GM13977 (cell line): ENCODE measurements around the gene EVC.
"Not testable (repeated sequence)": the region's sequence is repeated elsewhere in the genome, so short reads cannot be mapped to it uniquely, and the experiment has no call there.

Experiments
- DNase-seq: peaks from one replicate; pipeline ENCODE4 v3.0.0; 2012; ENCODE audit warnings: low spot score
- in situ Hi-C: fragments of 300-500 bp; cut with MboI; formaldehyde crosslinking; loops from one replicate; pipeline ENCODE4 v1.12.0; 2022; ENCODE audit warnings: low sequenced_read_pairs, low pct_unique_long_range_greater_than_20kb, mixed read lengths, inconsistent platforms; ENCODE audit not compliant: unreplicated experiment
- TF ChIP-seq, protein P1 (sequence below): IDR thresholded peaks from 2 replicates; pipeline ENCODE4 v1.5.1; 2012; ENCODE audit warnings: mild to moderate bottlenecking, control low read depth; ENCODE audit not compliant: insufficient read depth; ENCODE audit errors: extremely low read depth, missing control alignments

EVC gene

DNA sequence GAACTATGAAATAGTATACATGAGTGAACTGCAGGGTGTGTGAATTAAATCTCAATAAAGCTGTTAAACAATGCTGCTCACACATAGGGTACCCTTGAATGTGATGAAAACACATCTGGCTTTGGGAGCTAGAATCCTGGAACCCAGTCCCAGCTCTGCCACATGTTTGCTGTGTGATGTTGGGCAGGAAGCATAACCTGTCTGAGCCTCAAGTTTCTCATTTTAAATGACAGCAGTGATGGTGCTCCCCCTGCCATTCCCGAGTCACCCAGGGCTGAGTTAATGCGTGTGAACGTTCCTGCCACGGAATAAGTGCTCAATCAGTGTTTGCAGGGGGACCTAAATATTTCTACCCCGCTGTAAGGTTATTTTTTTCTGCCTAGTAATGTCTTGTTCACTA, 10.9 kb downstream of the EVC start:
- TF ChIP-seq, protein P1, sequence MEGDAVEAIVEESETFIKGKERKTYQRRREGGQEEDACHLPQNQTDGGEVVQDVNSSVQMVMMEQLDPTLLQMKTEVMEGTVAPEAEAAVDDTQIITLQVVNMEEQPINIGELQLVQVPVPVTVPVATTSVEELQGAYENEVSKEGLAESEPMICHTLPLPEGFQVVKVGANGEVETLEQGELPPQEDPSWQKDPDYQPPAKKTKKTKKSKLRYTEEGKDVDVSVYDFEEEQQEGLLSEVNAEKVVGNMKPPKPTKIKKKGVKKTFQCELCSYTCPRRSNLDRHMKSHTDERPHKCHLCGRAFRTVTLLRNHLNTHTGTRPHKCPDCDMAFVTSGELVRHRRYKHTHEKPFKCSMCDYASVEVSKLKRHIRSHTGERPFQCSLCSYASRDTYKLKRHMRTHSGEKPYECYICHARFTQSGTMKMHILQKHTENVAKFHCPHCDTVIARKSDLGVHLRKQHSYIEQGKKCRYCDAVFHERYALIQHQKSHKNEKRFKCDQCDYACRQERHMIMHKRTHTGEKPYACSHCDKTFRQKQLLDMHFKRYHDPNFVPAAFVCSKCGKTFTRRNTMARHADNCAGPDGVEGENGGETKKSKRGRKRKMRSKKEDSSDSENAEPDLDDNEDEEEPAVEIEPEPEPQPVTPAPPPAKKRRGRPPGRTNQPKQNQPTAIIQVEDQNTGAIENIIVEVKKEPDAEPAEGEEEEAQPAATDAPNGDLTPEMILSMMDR, result no peak
- in situ Hi-C loops, result no loop called here
- no peak for DNase-seq

GRCh38 chr4:5722328-5722727, 11.3 kb downstream of the EVC start:
- TF ChIP-seq, protein P1, result no peak
- DNase-seq, result no peak
- in situ Hi-C loops, result no loop called here

DNA sequence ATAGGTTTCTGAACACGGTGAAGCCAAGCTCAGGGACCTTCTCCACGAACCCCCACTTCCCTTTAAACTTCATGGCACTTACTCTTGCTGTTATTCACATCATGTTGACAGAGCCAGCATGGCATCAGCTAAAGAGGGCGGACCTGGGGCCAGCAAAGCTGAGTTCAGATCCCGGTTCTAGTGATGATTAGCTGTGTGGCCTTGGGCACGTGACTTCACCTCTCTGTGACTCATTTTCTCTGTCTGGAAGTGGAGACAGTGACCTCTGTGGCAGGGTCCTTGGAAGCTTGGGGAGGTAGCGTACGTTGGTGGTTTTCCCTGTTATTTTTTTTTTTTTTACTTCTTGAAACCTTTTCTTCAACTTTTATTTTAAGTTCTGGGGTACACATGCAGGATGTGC, 13.4 kb downstream of the EVC start:
- in situ Hi-C loops, result no loop called here
- TF ChIP-seq, protein P1, result no peak
- DNase-seq, result no peak

- DNase-seq, in situ Hi-C loops: not testable (repeated sequence)
These were observed 17.4 kb downstream of the EVC start for GRCh38 chr4:5728412-5728811.

DNA sequence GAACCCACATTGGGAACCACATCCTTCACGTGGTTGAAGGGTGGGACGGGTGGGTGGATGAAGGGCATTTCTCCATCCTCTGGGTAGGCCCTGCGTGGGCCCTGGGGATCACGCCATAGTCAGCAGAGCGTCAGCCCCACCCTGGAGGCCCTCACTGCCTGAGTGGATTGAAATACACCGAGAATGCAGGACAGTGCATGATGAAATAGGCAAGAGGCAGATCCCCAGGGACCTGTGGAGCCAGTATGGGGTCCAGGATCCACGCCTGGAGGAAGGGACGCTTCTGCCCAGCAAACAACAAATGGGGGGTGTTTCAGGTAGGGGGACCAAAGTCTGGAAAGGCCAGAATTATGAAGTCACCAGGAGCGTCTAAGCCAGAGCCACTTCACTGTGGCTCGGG, 19.4 kb downstream of the EVC start:
- TF ChIP-seq, protein P1, result no peak
- in situ Hi-C loops, result no loop called here
- DNase-seq, result no peak

GRCh38 chr4:5730993-5731990, 20.3 kb downstream of the EVC start:
- TF ChIP-seq, protein P1, result no peak
- no peak for DNase-seq
- in situ Hi-C loops, result no loop called here

DNA sequence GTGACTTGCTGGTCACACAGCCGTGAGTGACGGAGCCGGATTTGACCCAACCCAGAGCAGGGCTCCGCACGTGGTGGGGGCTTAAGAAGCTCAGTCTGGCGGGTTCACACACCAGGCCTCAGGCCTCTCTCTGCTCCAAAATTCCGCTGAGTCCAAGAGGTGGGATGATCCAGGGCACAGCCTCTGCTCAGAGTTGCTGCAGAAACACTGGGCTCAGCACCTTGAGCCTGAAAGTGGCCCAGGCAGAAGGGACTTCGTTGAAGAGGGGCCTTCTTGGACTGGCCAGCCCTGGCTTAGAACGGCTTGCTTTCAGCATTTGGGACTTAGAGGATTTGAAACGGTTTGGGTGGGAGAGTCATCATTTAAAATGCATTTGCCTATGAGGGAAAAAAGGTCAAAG, 21.2 kb downstream of the EVC start:
- in situ Hi-C loops, result no loop called here
- TF ChIP-seq, protein P1, result no peak
- no peak for DNase-seq
